Fibroblast of skin of left quadriceps (primary cell): ENCODE results near the gene MNX1.

Experiments
- DNase-seq, 2 experiments: peaks; one replicate each; pipeline ENCODE4 v3.0.0-alpha.2; 2013; ENCODE audit warnings: low read depth in 2 of 2

MNX1 gene

GRCh38 chr7:156969972-156970420 is 40.5 kb downstream of the MNX1 start:
- DNase-seq = no peak

- DNase-seq = no peak
Measured at GRCh38 chr7:156968183-156968582, 42.3 kb downstream of the MNX1 start.

GRCh38 chr7:156966387-156966786 is 44.1 kb downstream of the MNX1 start:
- DNase-seq = no peak

GRCh38 chr7:156964971-156965370 is 45.5 kb downstream of the MNX1 start:
- no peak for DNase-seq

GRCh38 chr7:156963472-156963871 is 47.0 kb downstream of the MNX1 start:
- DNase-seq = no peak

GRCh38 chr7:156962897-156963296 is 47.6 kb downstream of the MNX1 start:
- no peak for DNase-seq

- no peak for DNase-seq
Measured at GRCh38 chr7:156962145-156962544, 48.3 kb downstream of the MNX1 start.

- DNase-seq = no peak
Measured at GRCh38 chr7:156956727-156957126, 53.7 kb downstream of the MNX1 start.

GRCh38 chr7:156954941-156955340 is 55.5 kb downstream of the MNX1 start:
- no peak for DNase-seq
